MM.1S (cell line): ENCODE data around the gene DHX29.

Experiments
- DNase-seq: peaks from one replicate; pipeline ENCODE4 v3.0.0-alpha.2; 2015
- H2AFZ ChIP-seq: fragments of 300-600 bp; sonication (generic); 2 replicates; pipeline ENCODE4 v1.6.0; 2016; ENCODE audit warnings: antibody characterized with exemption, low read length
- H3F3A ChIP-seq: fragments of 300-600 bp; sonication (generic); 2 replicates; pipeline ENCODE4 v1.6.1; 2016; ENCODE audit warnings: mild to moderate bottlenecking, antibody characterized with exemption, low read length, moderate library complexity, mixed read lengths; ENCODE audit not compliant: insufficient read depth
- H3K27ac ChIP-seq: fragments of 300-600 bp; sonication (generic); 2 replicates; pipeline ENCODE4 v1.5.1; 2016; ENCODE audit warnings: mild to moderate bottlenecking, low read length
- H3K27me3 ChIP-seq: fragments of 300-600 bp; sonication (generic); replicated peaks from 2 replicates; pipeline ENCODE4 v1.6.0; 2016; ENCODE audit warnings: low read length; ENCODE audit not compliant: insufficient read depth
- H3K36me3 ChIP-seq: fragments of 300-600 bp; sonication (generic); replicated peaks from 2 replicates; pipeline ENCODE4 v1.6.1; 2016; ENCODE audit warnings: mild to moderate bottlenecking, low read length, mixed read lengths; ENCODE audit not compliant: insufficient read depth
- H3K4me1 ChIP-seq: fragments of 300-600 bp; sonication (generic); 2 replicates; pipeline ENCODE4 v1.6.1; 2016; ENCODE audit warnings: low read length, mixed read lengths
- H3K4me2 ChIP-seq: fragments of 300-600 bp; sonication (generic); 2 replicates; pipeline ENCODE4 v1.6.0; 2016; ENCODE audit warnings: low read depth, low read length
- H3K4me3 ChIP-seq: fragments of 300-600 bp; sonication (generic); 2 replicates; pipeline ENCODE4 v1.5.1; 2016; ENCODE audit warnings: low read length, mixed read lengths
- H3K79me2 ChIP-seq: fragments of 300-600 bp; sonication (generic); 2 replicates; pipeline ENCODE4 v1.6.1; 2016; ENCODE audit warnings: mixed run types, low read length, mixed read lengths
- H3K9ac ChIP-seq: fragments of 300-600 bp; sonication (generic); 2 replicates; pipeline ENCODE4 v1.6.1; 2016; ENCODE audit warnings: low read length, mixed read lengths
- H3K9me2 ChIP-seq: fragments of 300-600 bp; sonication (generic); replicated peaks from 2 replicates; pipeline ENCODE4 v1.6.1; 2016; ENCODE audit warnings: mild to moderate bottlenecking, low read length, mixed read lengths; ENCODE audit not compliant: insufficient read depth
- H3K9me3 ChIP-seq: fragments of 300-600 bp; sonication (generic); replicated peaks from 2 replicates; pipeline ENCODE4 v1.6.1; 2016; ENCODE audit warnings: mild to moderate bottlenecking, low read length, mixed read lengths; ENCODE audit not compliant: insufficient read depth
- H4K20me1 ChIP-seq: fragments of 300-600 bp; sonication (generic); 2 replicates; pipeline ENCODE4 v1.6.1; 2016; ENCODE audit warnings: mild to moderate bottlenecking, low read length, moderate library complexity, mixed read lengths; ENCODE audit not compliant: insufficient read depth
- CTCF ChIP-seq: fragments of 300-600 bp; sonication (generic); IDR thresholded peaks from 2 replicates; pipeline ENCODE4 v1.5.1; 2016; ENCODE audit warnings: antibody characterized with exemption, low read length, mixed read lengths
- EZH2 ChIP-seq: fragments of 300-600 bp; sonication (generic); optimal IDR thresholded peaks from 2 replicates; pipeline ENCODE3; 2017; ENCODE audit warnings: low read depth, mild to moderate bottlenecking, antibody characterized with exemption, low read length, mixed read lengths
- EZH2phosphoT487 ChIP-seq: fragments of 300-600 bp; sonication (generic); IDR thresholded peaks from 2 replicates; pipeline ENCODE4 v1.6.1; 2018; ENCODE audit warnings: antibody characterized with exemption, low read length

DHX29 gene

GRCh38 chr5:55324815-55325418 is 17.4 kb upstream of the DHX29 start:
- H2AFZ ChIP-seq = no peak overlapping the region
- no peak overlapping the region for H3K4me3 ChIP-seq
- DNase-seq = peak; percentile 49
- no peaks in the 10 kb centered on the region; the same call in 1 of the 2 replicates for H3K36me3 ChIP-seq
- H3K4me2 ChIP-seq = no peak overlapping the region
- no peak for TF ChIP-seq EZH2
- TF ChIP-seq CTCF = peak; percentile 60
- TF ChIP-seq EZH2phosphoT487 = no peak
- no peaks in the 10 kb centered on the region for H3K9me2 ChIP-seq
- no peaks in the 10 kb centered on the region for H3K4me1 ChIP-seq
- H3K27ac ChIP-seq = no peak overlapping the region
- no peaks in the 10 kb centered on the region for H3K27me3 ChIP-seq
- H3K79me2 ChIP-seq = peaks cover 77% of the 10 kb centered on the region
- no peaks in the 10 kb centered on the region for H3F3A ChIP-seq
- H4K20me1 ChIP-seq = no peaks in the 10 kb centered on the region; the same call in 1 of the 2 replicates
- H3K9ac ChIP-seq = no peak overlapping the region
- H3K9me3 ChIP-seq = no peaks in the 10 kb centered on the region

- Histone ChIP-seq H3K36me3 (no peaks in the 10 kb centered on the region; the same call in 1 of the 2 replicates), H3K4me3 (no peak overlapping the region), H3K9me2 (no peaks in the 10 kb centered on the region), H2AFZ (no peak overlapping the region), H4K20me1 (peaks cover 4% of the 10 kb centered on the region; the same call in 1 of the 2 replicates), H3K4me1 (no peaks in the 10 kb centered on the region), H3F3A (no peaks in the 10 kb centered on the region), H3K9me3 (no peaks in the 10 kb centered on the region), H3K9ac (no peak overlapping the region), H3K27me3 (no peaks in the 10 kb centered on the region), H3K4me2 (no peak overlapping the region), H3K27ac (no peak overlapping the region), H3K79me2 (peaks cover 79% of the 10 kb centered on the region)
- no peak for DNase-seq
- TF ChIP-seq EZH2 = no peak
- TF ChIP-seq CTCF = no peak
- TF ChIP-seq EZH2phosphoT487 = no peak
These were observed 16.5 kb upstream of the DHX29 start for GRCh38 chr5:55324006-55324405.

GRCh38 chr5:55320571-55320970 is 13.1 kb upstream of the DHX29 start:
- H3K36me3 ChIP-seq = no peaks in the 10 kb centered on the region; the same call in 1 of the 2 replicates
- H3K79me2 ChIP-seq = peaks cover 92% of the 10 kb centered on the region
- H3K27me3 ChIP-seq = no peaks in the 10 kb centered on the region
- no peak overlapping the region for H3K4me3 ChIP-seq
- no peaks in the 10 kb centered on the region for H3K9me2 ChIP-seq
- no peaks in the 10 kb centered on the region for H3K4me1 ChIP-seq
- H2AFZ ChIP-seq = no peak overlapping the region
- H3K27ac ChIP-seq = no peak overlapping the region
- TF ChIP-seq CTCF = no peak
- TF ChIP-seq EZH2 = no peak
- no peak for TF ChIP-seq EZH2phosphoT487
- no peak overlapping the region for H3K9ac ChIP-seq
- H3F3A ChIP-seq = no peaks in the 10 kb centered on the region
- no peak overlapping the region for H3K4me2 ChIP-seq
- no peak for DNase-seq
- no peaks in the 10 kb centered on the region for H3K9me3 ChIP-seq
- peaks cover 11% of the 10 kb centered on the region; the same call in 1 of the 2 replicates for H4K20me1 ChIP-seq
